ENCODE measurements around the gene MARCHF3.

DNA sequence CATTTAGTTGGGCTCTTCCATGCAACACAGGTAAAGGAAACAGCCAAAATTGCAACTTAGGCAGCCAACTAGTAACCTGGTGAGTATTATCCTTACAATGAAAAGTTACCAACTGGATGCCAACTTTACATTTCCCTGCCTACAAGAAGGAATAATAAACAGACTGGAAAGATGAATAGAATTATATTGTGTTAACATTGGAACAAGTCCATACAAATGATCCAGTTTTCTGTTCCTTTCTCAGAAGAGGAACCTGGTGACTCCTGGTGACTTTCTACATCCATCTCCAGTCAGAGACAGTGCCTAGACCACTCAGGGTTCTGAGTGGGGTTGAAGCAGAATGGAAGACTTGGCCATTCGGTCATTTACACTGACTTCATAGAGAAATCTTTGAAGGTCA is 20.6 kb downstream of the MARCHF3 start:
- TF ChIP-seq CTCF (IDR thresholded peaks at IDR 0.05) (no peak), POLR2A (IDR thresholded peaks at IDR 0.05) (no peak), POLR2AphosphoS5 (IDR thresholded peaks at IDR 0.05) (no peak), EP300 (IDR thresholded peaks at IDR 0.05) (no peak)

Data from gastroesophageal sphincter (tissue), 3 donors.